ENCODE measurements around the gene AQP2.

Gene AQP2

DNA sequence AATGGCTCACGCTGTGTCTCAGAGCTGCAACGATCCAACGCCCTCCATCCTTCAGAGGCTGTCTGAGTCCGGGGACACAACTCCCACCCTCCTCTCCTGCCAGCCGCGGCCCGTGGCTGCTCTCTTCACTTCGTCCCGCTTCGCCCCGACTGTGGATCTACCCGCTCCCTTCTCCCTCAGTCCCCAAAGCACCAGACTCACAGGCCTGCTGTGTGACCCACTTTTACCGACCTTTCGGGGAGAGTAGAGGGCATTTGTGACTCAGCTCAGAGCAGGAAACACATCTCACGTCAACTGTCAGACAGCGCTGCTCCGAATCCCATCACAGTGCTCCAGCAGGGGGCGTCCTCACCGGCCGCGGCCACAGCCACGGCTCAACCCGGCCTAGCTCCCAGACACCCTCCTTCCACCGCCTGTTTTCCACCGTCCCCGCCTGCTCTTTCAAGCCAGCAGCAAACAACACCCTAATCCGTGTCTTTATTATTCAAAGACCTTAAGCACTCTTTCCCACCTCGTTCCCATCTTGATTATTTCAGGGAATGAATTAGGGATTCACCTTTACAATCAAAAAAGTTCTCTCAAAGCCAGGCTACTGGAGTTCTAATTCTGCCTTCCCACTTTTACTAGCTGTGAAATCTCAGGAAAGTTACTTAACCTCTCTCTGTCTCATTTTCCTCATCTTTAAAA is 5.0 kb upstream of the AQP2 start:
- TF ChIP-seq TAF1 (IDR thresholded peaks at IDR 0.05; ENCODE audit: borderline replicate concordance, insufficient read depth, low read length) (0 out of 2 replicates have a peak, but pooled peaks have one; percentile 34), FOXP2 (optimal IDR thresholded peaks at IDR 0.05; ENCODE audit: borderline replicate concordance, extremely low read depth, extremely low read length, insufficient read depth) (peak; percentile 61)
- TF ChIP-seq, protein P1, sequence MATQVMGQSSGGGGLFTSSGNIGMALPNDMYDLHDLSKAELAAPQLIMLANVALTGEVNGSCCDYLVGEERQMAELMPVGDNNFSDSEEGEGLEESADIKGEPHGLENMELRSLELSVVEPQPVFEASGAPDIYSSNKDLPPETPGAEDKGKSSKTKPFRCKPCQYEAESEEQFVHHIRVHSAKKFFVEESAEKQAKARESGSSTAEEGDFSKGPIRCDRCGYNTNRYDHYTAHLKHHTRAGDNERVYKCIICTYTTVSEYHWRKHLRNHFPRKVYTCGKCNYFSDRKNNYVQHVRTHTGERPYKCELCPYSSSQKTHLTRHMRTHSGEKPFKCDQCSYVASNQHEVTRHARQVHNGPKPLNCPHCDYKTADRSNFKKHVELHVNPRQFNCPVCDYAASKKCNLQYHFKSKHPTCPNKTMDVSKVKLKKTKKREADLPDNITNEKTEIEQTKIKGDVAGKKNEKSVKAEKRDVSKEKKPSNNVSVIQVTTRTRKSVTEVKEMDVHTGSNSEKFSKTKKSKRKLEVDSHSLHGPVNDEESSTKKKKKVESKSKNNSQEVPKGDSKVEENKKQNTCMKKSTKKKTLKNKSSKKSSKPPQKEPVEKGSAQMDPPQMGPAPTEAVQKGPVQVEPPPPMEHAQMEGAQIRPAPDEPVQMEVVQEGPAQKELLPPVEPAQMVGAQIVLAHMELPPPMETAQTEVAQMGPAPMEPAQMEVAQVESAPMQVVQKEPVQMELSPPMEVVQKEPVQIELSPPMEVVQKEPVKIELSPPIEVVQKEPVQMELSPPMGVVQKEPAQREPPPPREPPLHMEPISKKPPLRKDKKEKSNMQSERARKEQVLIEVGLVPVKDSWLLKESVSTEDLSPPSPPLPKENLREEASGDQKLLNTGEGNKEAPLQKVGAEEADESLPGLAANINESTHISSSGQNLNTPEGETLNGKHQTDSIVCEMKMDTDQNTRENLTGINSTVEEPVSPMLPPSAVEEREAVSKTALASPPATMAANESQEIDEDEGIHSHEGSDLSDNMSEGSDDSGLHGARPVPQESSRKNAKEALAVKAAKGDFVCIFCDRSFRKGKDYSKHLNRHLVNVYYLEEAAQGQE (IDR thresholded peaks at IDR 0.05; ENCODE audit: insufficient read depth in 1 of 2, low read depth in 2 of 2, low read length in 2 of 2), result no peak

GRCh38 chr12:49946086-49946485 is 4.5 kb upstream of the AQP2 start:
- TF ChIP-seq, protein P1 (IDR thresholded peaks at IDR 0.05; ENCODE audit: insufficient read depth in 1 of 2, low read depth in 2 of 2, low read length in 2 of 2), result no peak
- TF ChIP-seq POLR2AphosphoS5 (IDR thresholded peaks at IDR 0.05; ENCODE audit: low read depth, low read length) (no peak), TAF1 (IDR thresholded peaks at IDR 0.05; ENCODE audit: borderline replicate concordance, insufficient read depth, low read length) (no peak), FOXP2 (optimal IDR thresholded peaks at IDR 0.05; ENCODE audit: borderline replicate concordance, extremely low read depth, extremely low read length, insufficient read depth) (no peak), SIN3A (IDR thresholded peaks at IDR 0.05; ENCODE audit: borderline replicate concordance, insufficient read depth, low read length) (no peak)

DNA sequence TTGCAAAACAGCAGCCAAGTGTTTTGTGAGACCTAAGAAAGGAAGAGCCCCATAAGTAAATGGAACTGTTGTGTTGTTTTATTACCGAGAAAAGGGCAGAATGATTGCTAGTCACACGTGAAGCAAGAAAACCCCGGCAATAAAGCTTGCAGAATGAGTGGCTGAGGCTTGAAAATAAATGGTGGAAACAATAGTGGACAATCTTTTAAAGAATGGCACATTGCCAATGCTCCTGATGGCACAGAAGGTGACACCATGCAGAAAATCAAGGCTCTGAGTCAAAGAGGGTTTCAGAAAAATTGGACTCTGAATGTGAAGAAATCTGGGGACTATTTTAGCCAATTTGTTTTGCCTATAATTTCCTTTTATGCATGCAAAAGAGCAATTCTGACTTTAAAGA is 4.0 kb upstream of the AQP2 start:
- TF ChIP-seq FOXP2 (optimal IDR thresholded peaks at IDR 0.05; ENCODE audit: borderline replicate concordance, extremely low read depth, extremely low read length, insufficient read depth) (no peak), SIN3A (IDR thresholded peaks at IDR 0.05; ENCODE audit: borderline replicate concordance, insufficient read depth, low read length) (no peak)
- TF ChIP-seq, protein P1 (IDR thresholded peaks at IDR 0.05; ENCODE audit: insufficient read depth in 1 of 2, low read depth in 2 of 2, low read length in 2 of 2), result no peak

GRCh38 chr12:49947593-49948226 is 2.8 kb upstream of the AQP2 start:
- no peak for TF ChIP-seq SIN3A (IDR thresholded peaks at IDR 0.05; ENCODE audit: borderline replicate concordance, insufficient read depth, low read length)

GRCh38 chr12:49948866-49949845 is 1.4 kb upstream of the AQP2 start:
- TF ChIP-seq TAF1 (IDR thresholded peaks at IDR 0.05; ENCODE audit: borderline replicate concordance, insufficient read depth, low read length), result no peak
- TF ChIP-seq, protein P1 (IDR thresholded peaks at IDR 0.05; ENCODE audit: insufficient read depth in 1 of 2, low read depth in 2 of 2, low read length in 2 of 2), result no peak
- no peak for TF ChIP-seq FOXP2 (optimal IDR thresholded peaks at IDR 0.05; ENCODE audit: borderline replicate concordance, extremely low read depth, extremely low read length, insufficient read depth)
- TF ChIP-seq POLR2AphosphoS5 (IDR thresholded peaks at IDR 0.05; ENCODE audit: low read depth, low read length), result no peak
- no peak for TF ChIP-seq SIN3A (IDR thresholded peaks at IDR 0.05; ENCODE audit: borderline replicate concordance, insufficient read depth, low read length)

Measured in PFSK-1 (cell line).